Duodenal mucosa (tissue), 2 donors: ENCODE data around the gene OR2W1.

Experiments
- H3K27ac ChIP-seq: one replicate; pipeline ENCODE4 v1.7.0; 2013; ENCODE audit warnings: low read depth, low read length
- H3K27me3 ChIP-seq, 2 donors: one replicate each; pipeline ENCODE4 v1.7.0; 2013; ENCODE audit warnings: low read length in 2 of 2, control low read depth in 1 of 2; ENCODE audit not compliant: insufficient read depth in 2 of 2, control insufficient read depth in 1 of 2
- H3K36me3 ChIP-seq, 2 donors: one replicate each; pipeline ENCODE4 v1.7.0; 2013; ENCODE audit warnings: low read length in 2 of 2, control low read depth in 1 of 2; ENCODE audit not compliant: insufficient read depth in 2 of 2, control insufficient read depth in 1 of 2
- H3K4me1 ChIP-seq, 2 donors: one replicate each; pipeline ENCODE4 v1.7.0; 2013; ENCODE audit warnings: low read length in 2 of 2, control low read depth in 1 of 2; ENCODE audit not compliant: insufficient read depth in 2 of 2, control insufficient read depth in 1 of 2
- H3K4me3 ChIP-seq, 2 donors: one replicate each; pipeline ENCODE4 v1.7.0; 2013; ENCODE audit warnings: low read length in 2 of 2, low read depth in 1 of 2
- H3K9ac ChIP-seq, 2 donors: one replicate each; pipeline ENCODE4 v1.7.0; 2013; ENCODE audit warnings: low read length in 2 of 2, low read depth in 1 of 2
- H3K9me3 ChIP-seq, 2 donors: one replicate each; pipeline ENCODE4 v1.7.0; 2013; ENCODE audit warnings: low read length in 2 of 2, control low read depth in 1 of 2; ENCODE audit not compliant: control insufficient read depth in 1 of 2

OR2W1 gene

DNA sequence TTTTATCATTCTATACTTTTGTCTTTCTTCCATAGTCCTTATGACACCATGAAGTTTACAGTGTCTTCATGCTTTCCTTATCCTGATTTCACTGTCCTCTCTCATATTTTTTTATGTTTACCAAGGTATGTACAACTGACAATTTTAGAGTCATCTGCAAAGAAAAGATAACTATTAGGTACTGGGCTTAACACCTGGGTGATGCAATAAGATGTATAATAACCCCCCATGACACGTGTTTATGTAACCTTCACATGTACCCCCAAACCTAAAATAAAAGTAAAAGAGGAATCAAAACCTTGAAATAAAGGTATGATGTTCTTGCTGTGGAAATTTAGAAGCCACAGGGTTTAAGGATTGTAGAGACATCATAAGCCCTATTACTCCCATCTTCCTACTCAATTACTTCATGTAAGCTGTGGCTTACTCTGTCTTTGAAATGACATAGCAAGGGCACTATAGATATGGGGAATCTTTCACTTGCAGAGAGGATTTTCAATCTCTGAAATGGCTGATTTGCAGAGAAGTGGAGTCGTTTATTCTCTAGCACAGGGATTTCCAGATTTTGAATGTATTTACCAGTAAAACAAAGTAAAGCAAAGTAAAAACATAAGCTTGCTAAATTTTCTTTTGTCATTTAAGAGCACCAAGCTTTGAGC, 18.9 kb downstream of the OR2W1 start:
- Histone ChIP-seq H3K27ac (no peak overlapping the region), H3K9ac (no peak overlapping the region), H3K9me3 (no peaks in the 10 kb centered on the region), H3K27me3 (peaks cover 4 to 15% of the 10 kb centered on the region in 2 donors), H3K4me1 (no peaks in the 10 kb centered on the region), H3K36me3 (no peaks in the 10 kb centered on the region), H3K4me3 (no peak overlapping the region)

DNA sequence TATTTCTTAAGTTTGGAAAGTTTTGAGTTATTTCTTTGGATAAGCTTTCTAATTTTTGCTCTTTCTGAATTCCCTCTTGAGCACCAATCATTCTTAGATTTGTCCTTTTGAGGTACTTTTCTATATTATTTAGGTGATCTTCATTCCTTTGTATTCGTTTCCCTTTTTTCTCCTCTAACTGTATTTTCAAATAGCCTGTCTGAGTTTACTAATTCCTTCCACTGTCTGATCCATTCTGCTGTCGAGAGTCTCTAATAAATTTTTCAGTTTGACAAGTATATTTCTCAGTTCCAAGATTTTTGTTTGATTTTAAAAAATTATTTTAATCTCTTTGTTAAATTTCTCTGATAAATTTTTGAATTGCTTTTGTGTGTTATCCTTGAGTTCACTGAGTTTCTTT, 23.5 kb downstream of the OR2W1 start:
- peaks cover 0 to 3% of the 10 kb centered on the region in 2 donors for H3K4me1 ChIP-seq
- peaks cover 0 to 7% of the 10 kb centered on the region in 2 donors for H3K27me3 ChIP-seq
- H3K4me3 ChIP-seq: no peak overlapping the region
- no peaks in the 10 kb centered on the region for H3K9me3 ChIP-seq
- no peak overlapping the region for H3K27ac ChIP-seq
- no peak overlapping the region for H3K9ac ChIP-seq
- no peaks in the 10 kb centered on the region for H3K36me3 ChIP-seq

DNA sequence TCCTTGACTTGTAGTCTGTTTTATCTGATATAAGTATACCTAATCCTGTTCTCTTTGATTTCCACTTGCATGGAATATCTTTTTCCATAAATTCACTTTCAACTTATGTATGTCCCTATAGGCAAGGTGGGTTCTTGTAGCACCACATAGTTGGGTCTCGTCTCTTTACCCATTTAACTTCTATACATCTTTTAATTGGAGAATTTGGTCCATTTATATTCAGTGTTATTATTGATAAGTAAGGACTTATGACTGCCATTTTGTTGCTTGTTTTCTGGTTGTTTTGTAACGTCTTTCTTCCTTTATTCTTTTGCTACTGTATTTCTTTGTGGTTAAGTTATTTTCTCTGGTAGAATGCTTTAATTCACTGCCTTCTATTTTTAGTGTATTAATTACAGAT, 25.3 kb downstream of the OR2W1 start:
- no peaks in the 10 kb centered on the region for H3K36me3 ChIP-seq
- peaks cover 0 to 6% of the 10 kb centered on the region in 2 donors for H3K4me1 ChIP-seq
- H3K27ac ChIP-seq: no peak overlapping the region
- no peak overlapping the region for H3K9ac ChIP-seq
- no peaks in the 10 kb centered on the region for H3K9me3 ChIP-seq
- peaks cover 2 to 3% of the 10 kb centered on the region in 2 donors for H3K27me3 ChIP-seq
- no peak overlapping the region for H3K4me3 ChIP-seq

DNA sequence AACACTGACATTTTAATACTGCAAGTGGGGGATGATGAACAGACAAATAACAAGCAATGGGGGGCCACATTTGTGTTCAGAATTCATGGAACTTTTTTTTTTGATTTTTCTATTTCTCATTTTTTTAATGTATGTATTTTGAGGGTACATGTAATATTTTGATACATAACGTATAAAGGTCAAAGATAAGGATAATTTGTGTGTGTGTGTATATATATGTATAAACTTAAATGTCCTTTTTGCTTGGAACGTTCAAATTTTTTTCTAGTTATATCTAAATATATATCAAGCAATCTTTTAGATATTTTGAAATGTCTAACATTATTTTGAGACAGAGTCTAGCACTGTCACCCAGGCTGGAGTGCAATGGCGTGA, 27.6 kb downstream of the OR2W1 start:
- H3K4me1 ChIP-seq: peaks cover 0 to 6% of the 10 kb centered on the region in 2 donors
- no peaks in the 10 kb centered on the region for H3K9me3 ChIP-seq
- no peak overlapping the region for H3K9ac ChIP-seq
- H3K27me3 ChIP-seq: peaks cover 3 to 8% of the 10 kb centered on the region in 2 donors
- no peak overlapping the region for H3K4me3 ChIP-seq
- H3K36me3 ChIP-seq: no peaks in the 10 kb centered on the region
- no peak overlapping the region for H3K27ac ChIP-seq

DNA sequence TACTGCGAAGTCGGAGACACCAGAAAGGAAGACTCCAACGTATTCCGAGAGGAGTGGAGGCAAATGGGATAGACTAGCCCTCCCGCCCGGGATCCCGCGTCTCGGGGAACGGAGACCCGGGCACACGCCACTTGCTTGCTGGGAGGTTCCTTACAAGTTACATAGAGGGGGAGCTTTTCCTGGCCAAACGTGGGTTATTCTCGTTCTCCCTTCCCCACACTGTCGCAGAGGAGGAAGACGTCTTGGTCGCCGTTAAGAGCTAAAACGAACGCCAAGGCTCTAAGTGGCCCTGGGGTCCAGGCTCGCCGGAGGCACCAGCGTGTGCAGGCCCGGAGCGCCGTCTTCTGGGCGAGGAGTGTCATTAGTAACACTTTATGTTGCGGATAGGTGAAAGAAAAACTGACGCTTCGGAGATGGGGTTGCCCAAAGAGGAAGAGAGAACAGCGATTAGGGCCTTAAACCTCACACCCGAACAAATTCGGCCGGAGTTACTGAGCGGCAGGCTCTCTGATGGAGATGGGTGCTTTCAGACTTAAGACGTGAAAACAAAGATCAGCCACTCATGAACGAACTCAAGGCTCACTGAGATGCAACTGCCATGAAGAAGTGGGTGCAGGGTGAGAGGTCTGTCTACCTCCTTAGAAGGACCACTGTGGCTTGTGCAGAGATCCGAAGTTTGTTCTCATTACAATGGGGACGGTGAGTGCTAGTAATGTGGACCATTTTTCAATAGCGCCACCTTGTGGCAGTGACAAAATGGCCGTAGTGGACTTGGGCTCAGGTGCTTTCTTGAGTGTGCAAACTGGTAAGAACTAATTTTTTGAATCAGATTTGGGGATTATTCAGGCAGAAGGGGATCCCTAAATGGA, 28.2 kb downstream of the OR2W1 start:
- Histone ChIP-seq H3K36me3 (no peaks in the 10 kb centered on the region), H3K9ac (peak overlapping the region; percentile 66 to 76), H3K27me3 (peaks cover 7 to 13% of the 10 kb centered on the region in 2 donors), H3K9me3 (no peaks in the 10 kb centered on the region), H3K27ac (no peak overlapping the region), H3K4me3 (peak overlapping the region; percentile 74 to 91), H3K4me1 (peaks cover 0 to 6% of the 10 kb centered on the region in 2 donors)

DNA sequence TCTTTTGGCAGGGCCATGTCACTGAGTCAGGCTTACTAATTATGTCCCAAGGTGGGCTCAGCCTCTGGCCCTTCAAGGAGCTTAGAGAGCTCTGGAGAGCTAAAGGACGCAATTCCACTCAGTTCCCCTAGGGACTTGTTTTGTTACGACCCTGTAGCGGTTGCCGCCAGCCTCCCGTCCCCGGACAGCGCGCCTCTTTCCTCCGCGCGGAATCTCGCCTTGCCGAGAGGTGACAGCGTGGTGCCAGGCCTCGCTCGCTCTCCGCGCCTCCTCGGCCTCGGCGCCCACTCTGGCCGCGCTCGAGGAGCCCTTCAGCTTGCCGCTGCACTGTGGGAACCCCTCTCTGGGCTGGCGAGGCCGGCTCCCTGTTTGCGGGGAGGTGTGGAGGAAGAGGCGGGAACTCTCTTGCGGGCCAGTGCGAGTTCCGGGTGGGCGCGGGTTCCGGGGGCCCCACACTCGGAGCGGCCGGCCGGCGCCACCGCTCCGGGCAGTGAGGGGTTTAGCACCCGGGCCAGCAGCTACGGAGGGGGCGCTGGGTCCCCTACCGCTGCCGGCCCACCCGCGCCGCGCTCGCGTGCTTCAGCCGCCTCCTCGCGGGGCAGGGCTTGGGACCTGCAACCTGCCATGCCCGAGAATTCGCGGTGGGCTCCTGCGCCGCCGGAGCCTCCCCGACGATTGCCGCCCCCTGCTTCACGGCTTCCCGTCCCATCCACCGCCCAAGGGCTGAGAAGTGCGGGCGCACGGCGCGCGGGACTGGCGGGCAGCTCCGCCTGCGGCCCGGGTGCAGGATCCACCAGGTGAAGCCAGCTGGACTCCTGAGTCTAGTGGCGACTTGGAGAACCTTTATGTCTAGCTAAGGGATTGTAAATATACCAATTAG, 30.0 kb downstream of the OR2W1 start:
- no peaks in the 10 kb centered on the region for H3K9me3 ChIP-seq
- peaks cover 11 to 17% of the 10 kb centered on the region in 2 donors for H3K27me3 ChIP-seq
- no peak overlapping the region for H3K4me3 ChIP-seq
- H3K4me1 ChIP-seq: peaks cover 0 to 6% of the 10 kb centered on the region in 2 donors
- H3K27ac ChIP-seq: no peak overlapping the region
- no peak overlapping the region for H3K9ac ChIP-seq
- H3K36me3 ChIP-seq: no peaks in the 10 kb centered on the region

DNA sequence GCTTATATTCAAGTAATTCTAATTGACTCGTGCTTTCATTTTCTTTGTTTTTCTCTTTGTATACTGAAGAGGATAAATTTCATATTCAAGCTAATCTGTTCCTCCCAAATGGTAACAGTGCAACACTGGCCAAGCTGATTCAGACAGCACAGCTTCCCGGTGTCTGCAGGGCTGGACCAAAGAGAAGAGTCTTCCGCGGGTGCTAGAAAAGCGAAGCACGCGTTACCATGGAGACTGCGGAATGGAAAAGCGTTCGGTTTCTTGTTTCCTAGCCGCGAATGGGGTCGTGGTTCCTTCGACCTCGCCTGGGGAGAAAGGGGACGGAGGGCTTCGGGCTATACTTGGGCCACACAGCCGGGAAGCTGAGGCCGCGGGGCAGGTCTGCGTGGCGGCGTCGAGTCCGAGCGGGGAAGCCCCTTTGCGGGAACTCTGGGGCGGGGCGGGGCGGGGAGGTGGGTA, 33.7 kb downstream of the OR2W1 start:
- Histone ChIP-seq H3K9ac (peak overlapping the region in 1 of 2 donors; percentile 4), H3K36me3 (no peaks in the 10 kb centered on the region), H3K4me1 (peaks cover 0 to 2% of the 10 kb centered on the region in 2 donors), H3K9me3 (no peaks in the 10 kb centered on the region), H3K27ac (no peak overlapping the region), H3K4me3 (peak overlapping the region; percentile 59), H3K27me3 (peaks cover 17% of the 10 kb centered on the region in 2 donors)

DNA sequence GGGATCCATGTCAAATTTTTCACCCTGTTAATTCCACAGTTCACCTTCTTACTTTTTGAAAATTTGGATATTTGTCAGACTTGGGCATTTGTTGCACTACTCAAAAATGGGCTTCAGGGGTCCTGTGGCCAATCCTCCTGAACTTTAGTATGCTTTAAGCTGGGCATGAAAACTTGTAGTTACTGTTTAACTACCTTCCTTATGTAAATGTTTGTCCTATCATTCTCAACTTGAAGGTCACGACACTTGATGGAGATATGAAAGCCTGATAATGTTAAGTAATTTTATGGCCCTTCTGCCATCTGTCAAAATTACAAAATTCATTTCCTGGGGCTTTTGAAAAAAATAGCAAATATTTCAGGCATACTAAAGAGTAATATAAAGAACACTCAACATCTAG, 35.6 kb downstream of the OR2W1 start:
- Histone ChIP-seq H3K27ac (no peak overlapping the region), H3K9me3 (no peaks in the 10 kb centered on the region), H3K4me3 (no peak overlapping the region), H3K36me3 (no peaks in the 10 kb centered on the region), H3K9ac (no peak overlapping the region), H3K4me1 (no peaks in the 10 kb centered on the region), H3K27me3 (peaks cover 14% of the 10 kb centered on the region in 2 donors)

DNA sequence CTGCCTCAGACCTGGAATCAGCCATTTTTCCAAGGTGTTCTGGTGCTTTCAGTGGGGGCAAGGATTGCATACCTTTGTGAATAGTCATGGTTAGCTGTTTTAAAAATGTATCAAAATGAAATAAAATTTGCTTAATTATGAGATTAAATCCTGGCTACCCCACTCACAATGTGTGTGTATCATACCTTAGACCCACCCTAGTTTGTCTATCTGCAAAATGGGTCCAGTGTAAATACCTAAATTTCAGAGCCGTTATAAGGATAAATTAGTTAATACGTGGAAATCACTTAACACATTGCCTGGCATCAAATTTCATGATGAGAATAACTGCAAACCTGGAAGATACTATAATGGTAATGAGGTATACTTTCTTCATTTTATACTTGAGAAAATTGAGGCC, 36.9 kb downstream of the OR2W1 start:
- Histone ChIP-seq H3K9ac (no peak overlapping the region), H3K4me3 (no peak overlapping the region), H3K4me1 (no peaks in the 10 kb centered on the region), H3K36me3 (no peaks in the 10 kb centered on the region), H3K27me3 (peaks cover 12 to 14% of the 10 kb centered on the region in 2 donors), H3K9me3 (no peaks in the 10 kb centered on the region), H3K27ac (no peak overlapping the region)
